CD4-positive, CD25-positive, alpha-beta regulatory T cell (primary cell): Measurements from ENCODE around the gene LAMA3. TPM values are rescaled to one million over a fixed set of nuclear protein-coding genes. Genes with fewer than 3 reads are reported as not detected.

Experiments
- ATAC-seq, 2 donors: fragments of 150-1000 bp; cut with Tn5 transposase; one replicate each; pipeline ENCODE4 v1.10.0; 2021; ENCODE audit warnings: low read depth in 2 of 2, moderate number of reproducible peaks in 2 of 2, moderate library complexity in 1 of 2
- DNase-seq, 3 donors: peaks; one replicate each; pipeline versions ENCODE4 v3.0.0 to v3.0.0-alpha.2; 2012 to 2022; ENCODE audit warnings: mixed read lengths in 1 of 3
- H3K27ac ChIP-seq: one replicate; pipeline ENCODE4 v1.7.0; 2013; ENCODE audit warnings: mild to moderate bottlenecking, low read length; ENCODE audit not compliant: insufficient read depth, poor library complexity, severe bottlenecking
- H3K27me3 ChIP-seq: one replicate; pipeline ENCODE4 v1.7.0; 2013; ENCODE audit warnings: low read length; ENCODE audit not compliant: control insufficient read depth, insufficient read depth
- H3K36me3 ChIP-seq: one replicate; pipeline ENCODE4 v1.7.0; 2013; ENCODE audit warnings: mild to moderate bottlenecking, low read length, moderate library complexity; ENCODE audit not compliant: control insufficient read depth, insufficient read depth
- H3K4me1 ChIP-seq: 2 replicates; pipeline ENCODE4 v1.7.0; 2013; ENCODE audit warnings: mild to moderate bottlenecking, low read length; ENCODE audit not compliant: insufficient read depth, control insufficient read depth, poor library complexity, severe bottlenecking
- H3K4me3 ChIP-seq: one replicate; pipeline ENCODE4 v1.7.0; 2013; ENCODE audit warnings: low read depth, mild to moderate bottlenecking, low read length, moderate library complexity
- H3K9me3 ChIP-seq, 2 experiments: 1 replicate in 1 of 2; 2 replicates in 1 of 2; pipeline ENCODE4 v1.7.0; 2013; ENCODE audit warnings: low read length in 2 of 2, mild to moderate bottlenecking in 1 of 2, moderate library complexity in 1 of 2; ENCODE audit not compliant: control insufficient read depth in 2 of 2
- H3K27ac Mint-ChIP-seq, 3 donors: one replicate each; pipeline ENCODE4 v1.8.0; 2020 to 2022; ENCODE audit warnings: mild to moderate bottlenecking in 3 of 3, mixed read lengths in 3 of 3, moderate library complexity in 2 of 3
- H3K27me3 Mint-ChIP-seq: one replicate; pipeline ENCODE4 v1.8.0; 2022; ENCODE audit warnings: mild to moderate bottlenecking, mixed read lengths
- H3K36me3 Mint-ChIP-seq: one replicate; pipeline ENCODE4 v1.8.0; 2020; ENCODE audit warnings: mixed read lengths
- H3K4me1 Mint-ChIP-seq, 4 donors: one replicate each; pipeline ENCODE4 v1.8.0; 2020 to 2022; ENCODE audit warnings: mixed read lengths in 4 of 4, mild to moderate bottlenecking in 1 of 4
- H3K4me3 Mint-ChIP-seq, 4 donors: one replicate each; pipeline ENCODE4 v1.8.0; 2020 to 2022; ENCODE audit warnings: mild to moderate bottlenecking in 4 of 4, mixed read lengths in 4 of 4, moderate library complexity in 3 of 4
- H3K9me3 Mint-ChIP-seq, 7 donors: one replicate each; pipeline ENCODE4 v1.8.0; 2020 to 2022; ENCODE audit warnings: mixed read lengths in 7 of 7, mild to moderate bottlenecking in 3 of 7, moderate library complexity in 2 of 7
- polyA plus RNA-seq, 4 donors: library from polyadenylated mRNA; unstranded; fragments of 300-500 nt; fragmentation: Illumina TruSeq; gene quantifications; one replicate each; pipeline ENCODE4 v1.2.3, GENCODE V29; 2021
- total RNA-seq: library from RNA; stranded (reverse); gene quantifications from one replicate; pipeline ENCODE4 v1.2.3, GENCODE V29; 2022

The LAMA3 gene
- total and polyA plus RNA-seq, 5 donors from 2014 or later: 0.31 TPM; not detected in 4

GRCh38 chr18:23968638-23969604 lies 279.7 kb downstream of the LAMA3 start:
- peaks cover 0 to under 1% (median 0%) of the 10 kb centered on the region in 7 donors for H3K9me3 Mint-ChIP-seq
- H3K27me3 ChIP-seq: no peaks in the 10 kb centered on the region
- peak overlapping the region in 3 of 4 donors; percentile 6 to 41 (median 32) for H3K4me3 Mint-ChIP-seq
- no peaks in the 10 kb centered on the region for H3K27me3 Mint-ChIP-seq
- no peak for ATAC-seq
- peaks cover 78% of the 10 kb centered on the region for H3K4me1 ChIP-seq
- no peak overlapping the region for H3K4me3 ChIP-seq
- H3K9me3 ChIP-seq: no peaks in the 10 kb centered on the region
- no peak for DNase-seq
- H3K27ac Mint-ChIP-seq: peak overlapping the region; percentile 84 to 94 (median 88)
- H3K27ac ChIP-seq: no peak overlapping the region
- peaks cover 20 to 96% (median 72%) of the 10 kb centered on the region in 4 donors for H3K4me1 Mint-ChIP-seq
- no peaks in the 10 kb centered on the region for H3K36me3 Mint-ChIP-seq
- no peaks in the 10 kb centered on the region for H3K36me3 ChIP-seq

DNA sequence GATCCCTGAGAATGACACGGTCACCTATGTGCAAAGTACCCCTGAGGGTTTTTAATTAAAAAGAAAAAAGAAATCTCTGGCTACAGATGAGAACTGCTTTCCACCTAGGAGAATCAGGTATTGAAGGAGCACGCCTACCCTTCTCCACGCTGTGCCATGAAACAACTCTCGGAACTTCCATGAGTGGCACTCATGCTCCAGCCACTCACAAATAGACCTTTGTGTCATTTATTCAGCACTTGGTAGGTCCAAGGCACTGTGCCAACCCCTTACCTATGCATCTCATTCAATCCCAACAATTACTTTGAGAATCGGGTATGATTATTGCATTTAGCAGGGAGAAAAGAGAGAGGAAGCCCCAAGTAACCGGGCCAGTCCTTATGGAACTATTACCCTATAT lies 280.4 kb downstream of the LAMA3 start:
- peaks cover 0 to 6% (median 0%) of the 10 kb centered on the region in 7 donors for H3K9me3 Mint-ChIP-seq
- Histone ChIP-seq H3K4me3 (no peak overlapping the region), H3K9me3 (no peaks in the 10 kb centered on the region), H3K27me3 (no peaks in the 10 kb centered on the region), H3K27ac (peak overlapping the region; percentile 77), H3K36me3 (no peaks in the 10 kb centered on the region), H3K4me1 (peaks cover 78% of the 10 kb centered on the region)
- H3K36me3 Mint-ChIP-seq: no peaks in the 10 kb centered on the region
- H3K4me3 Mint-ChIP-seq: peak overlapping the region; percentile 9 to 72 (median 37)
- H3K4me1 Mint-ChIP-seq: peaks cover 20 to 96% (median 72%) of the 10 kb centered on the region in 4 donors
- ATAC-seq (no peak), DNase-seq (no peak)
- H3K27ac Mint-ChIP-seq: peak overlapping the region; percentile 94 to 100 (median 96)
- H3K27me3 Mint-ChIP-seq: no peaks in the 10 kb centered on the region

- Histone ChIP-seq H3K27ac (peak overlapping the region; percentile 77), H3K36me3 (no peaks in the 10 kb centered on the region), H3K4me3 (peak overlapping the region; percentile 57), H3K4me1 (peaks cover 73% of the 10 kb centered on the region), H3K9me3 (no peaks in the 10 kb centered on the region), H3K27me3 (no peaks in the 10 kb centered on the region)
- peaks cover 0 to 6% (median 0%) of the 10 kb centered on the region in 7 donors for H3K9me3 Mint-ChIP-seq
- ATAC-seq (peak; percentile 54 to 58), DNase-seq (peak; percentile 33 to 79 (median 78))
- H3K27me3 Mint-ChIP-seq: no peaks in the 10 kb centered on the region
- peak overlapping the region; percentile 94 to 100 (median 96) for H3K27ac Mint-ChIP-seq
- peaks cover 27 to 96% (median 71%) of the 10 kb centered on the region in 4 donors for H3K4me1 Mint-ChIP-seq
- peak overlapping the region; percentile 47 to 83 (median 70) for H3K4me3 Mint-ChIP-seq
- H3K36me3 Mint-ChIP-seq: no peaks in the 10 kb centered on the region
Observed at GRCh38 chr18:23970161-23971096, 281.2 kb downstream of the LAMA3 start.

DNA sequence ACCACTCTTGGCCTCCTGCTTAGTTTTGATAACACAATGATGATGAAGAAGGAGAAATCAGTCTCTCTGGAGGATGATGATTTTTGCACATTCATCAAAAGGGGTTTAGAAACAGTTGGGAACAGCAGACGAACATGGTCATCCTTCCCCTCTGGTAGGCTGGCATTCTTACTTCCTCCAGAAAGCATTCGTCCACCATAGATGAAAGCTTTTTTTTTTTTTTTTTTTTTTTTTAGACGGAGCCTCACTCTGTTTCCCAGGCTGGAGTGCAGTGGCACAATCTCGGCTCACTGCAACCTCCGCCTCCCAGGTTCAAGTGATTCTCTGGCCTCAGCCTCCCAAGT lies 281.8 kb downstream of the LAMA3 start:
- no peaks in the 10 kb centered on the region for H3K27me3 ChIP-seq
- peak overlapping the region; percentile 77 for H3K27ac ChIP-seq
- H3K9me3 Mint-ChIP-seq: peaks cover 0 to 6% (median 0%) of the 10 kb centered on the region in 7 donors
- ATAC-seq (no peak), DNase-seq (no peak)
- peak overlapping the region in 2 of 4 donors; percentile 67 to 72 for H3K4me3 Mint-ChIP-seq
- H3K4me3 ChIP-seq: peak overlapping the region; percentile 57
- peaks cover 27 to 91% (median 66%) of the 10 kb centered on the region in 4 donors for H3K4me1 Mint-ChIP-seq
- peaks cover 67% of the 10 kb centered on the region for H3K4me1 ChIP-seq
- no peaks in the 10 kb centered on the region for H3K27me3 Mint-ChIP-seq
- no peaks in the 10 kb centered on the region for H3K9me3 ChIP-seq
- H3K27ac Mint-ChIP-seq: peak overlapping the region; percentile 94 to 100 (median 96)
- no peaks in the 10 kb centered on the region for H3K36me3 ChIP-seq
- no peaks in the 10 kb centered on the region for H3K36me3 Mint-ChIP-seq

- Histone ChIP-seq H3K9me3 (no peaks in the 10 kb centered on the region), H3K36me3 (no peaks in the 10 kb centered on the region), H3K27ac (peak overlapping the region; percentile 73), H3K27me3 (no peaks in the 10 kb centered on the region), H3K4me3 (peak overlapping the region; percentile 60), H3K4me1 (peaks cover 64% of the 10 kb centered on the region)
- Mint-ChIP-seq H3K27ac (peak overlapping the region; percentile 72 to 96 (median 93)), H3K4me1 (peaks cover 27 to 93% (median 66%) of the 10 kb centered on the region in 4 donors), H3K36me3 (peaks cover 4% of the 10 kb centered on the region), H3K27me3 (no peaks in the 10 kb centered on the region), H3K4me3 (peak overlapping the region in 2 of 4 donors; percentile 7 to 26), H3K9me3 (peaks cover 0 to 6% (median 0%) of the 10 kb centered on the region in 7 donors)
- no peak for DNase-seq
- no peak for ATAC-seq
Observed at GRCh38 chr18:23971666-23972230, 282.5 kb downstream of the LAMA3 start.

DNA sequence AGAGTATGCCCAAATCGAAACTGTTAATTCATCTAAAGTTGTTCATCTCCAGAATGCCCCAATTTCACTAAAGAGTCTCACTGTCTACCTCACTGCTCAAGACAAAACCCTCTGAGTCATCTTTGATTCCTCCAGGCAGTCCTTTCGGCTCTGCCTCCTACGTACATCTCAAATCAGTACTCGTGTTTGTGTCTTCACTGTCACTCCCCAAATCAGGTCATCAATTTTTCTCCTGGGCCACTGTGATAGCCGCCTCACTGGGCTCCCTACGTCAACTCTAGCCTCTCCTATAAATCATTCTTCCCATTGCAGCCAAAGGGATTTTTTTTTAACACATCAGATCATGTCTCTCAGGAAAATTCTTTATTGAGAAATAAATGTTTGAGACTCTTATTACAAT lies 283.2 kb downstream of the LAMA3 start:
- peaks cover 57% of the 10 kb centered on the region for H3K4me1 ChIP-seq
- Mint-ChIP-seq H3K27me3 (no peaks in the 10 kb centered on the region), H3K4me3 (peak overlapping the region; percentile 8 to 72 (median 40)), H3K9me3 (peaks cover 0 to 10% (median 0%) of the 10 kb centered on the region in 7 donors), H3K36me3 (peaks cover 4% of the 10 kb centered on the region), H3K27ac (peak overlapping the region; percentile 92 to 96 (median 93)), H3K4me1 (peaks cover 27 to 93% (median 66%) of the 10 kb centered on the region in 4 donors)
- ATAC-seq: peak; percentile 87 to 91
- peak overlapping the region; percentile 60 for H3K4me3 ChIP-seq
- H3K9me3 ChIP-seq: no peaks in the 10 kb centered on the region
- H3K36me3 ChIP-seq: no peaks in the 10 kb centered on the region
- DNase-seq: peak; percentile 31 to 76 (median 36)
- H3K27ac ChIP-seq: peak overlapping the region; percentile 73
- H3K27me3 ChIP-seq: no peaks in the 10 kb centered on the region

- Histone ChIP-seq H3K27me3 (no peaks in the 10 kb centered on the region), H3K9me3 (no peaks in the 10 kb centered on the region), H3K36me3 (no peaks in the 10 kb centered on the region), H3K4me3 (no peak overlapping the region), H3K27ac (no peak overlapping the region), H3K4me1 (peaks cover 35% of the 10 kb centered on the region)
- Mint-ChIP-seq H3K4me3 (no peak overlapping the region), H3K4me1 (peaks cover 39 to 78% (median 54%) of the 10 kb centered on the region in 4 donors), H3K9me3 (peaks cover 0 to 10% (median 0%) of the 10 kb centered on the region in 7 donors), H3K27ac (peak overlapping the region in 1 of 3 donors; percentile 29), H3K27me3 (no peaks in the 10 kb centered on the region), H3K36me3 (peaks cover 4% of the 10 kb centered on the region)
- no peak for DNase-seq
- no peak for ATAC-seq
Observed at GRCh38 chr18:23977103-23977502, 287.9 kb downstream of the LAMA3 start.
